ENCODE data around the gene TMEM63C.

Gene TMEM63C

GRCh38 chr14:77276295-77276935 is 94.8 kb downstream of the TMEM63C start:
- ATAC-seq: no peak
- TF ChIP-seq ZFP30 (CRISPR knock-in tag; IDR thresholded peaks at IDR 0.05): no peak
- no peak for TF ChIP-seq ZNF8 (CRISPR knock-in tag; IDR thresholded peaks at IDR 0.05)
- TF ChIP-seq CSRNP3 (CRISPR knock-in tag; IDR thresholded peaks at IDR 0.05): no peak
- TF ChIP-seq ARNTL (CRISPR knock-in tag; IDR thresholded peaks at IDR 0.05; ENCODE audit: borderline replicate concordance, low read depth): no peak
- TF ChIP-seq ESRRG (CRISPR knock-in tag; IDR thresholded peaks at IDR 0.05): no peak
- TF ChIP-seq TCF4 (CRISPR knock-in tag; IDR thresholded peaks at IDR 0.05; ENCODE audit: borderline replicate concordance): no peak
- no peak for TF ChIP-seq SNAI2 (CRISPR knock-in tag; IDR thresholded peaks at IDR 0.05)
- no peak for TF ChIP-seq ISL1 (CRISPR knock-in tag; IDR thresholded peaks at IDR 0.05)
- no peak for TF ChIP-seq ZNF70 (CRISPR knock-in tag; IDR thresholded peaks at IDR 0.05)
- no peak for TF ChIP-seq RARB (CRISPR knock-in tag; IDR thresholded peaks at IDR 0.05)
- TF ChIP-seq GLIS3 (CRISPR knock-in tag; IDR thresholded peaks at IDR 0.05): no peak
- no peak for TF ChIP-seq ZNF565 (CRISPR knock-in tag; conservative IDR thresholded peaks at IDR 0.05; ENCODE audit: low read depth)
- TF ChIP-seq ZFP3 (CRISPR knock-in tag; IDR thresholded peaks at IDR 0.05): no peak
- TF ChIP-seq POU6F1 (CRISPR knock-in tag; IDR thresholded peaks at IDR 0.05; ENCODE audit: borderline replicate concordance, low read depth): no peak
- no peak for TF ChIP-seq CSDC2 (CRISPR knock-in tag; IDR thresholded peaks at IDR 0.05)

- ATAC-seq: no peak
- no peak for TF ChIP-seq ZNF565 (CRISPR knock-in tag; conservative IDR thresholded peaks at IDR 0.05; ENCODE audit: low read depth)
- no peak for TF ChIP-seq RARB (CRISPR knock-in tag; IDR thresholded peaks at IDR 0.05)
- no peak for TF ChIP-seq OSR1 (CRISPR knock-in tag; IDR thresholded peaks at IDR 0.05)
- no peak for TF ChIP-seq ARNTL (CRISPR knock-in tag; IDR thresholded peaks at IDR 0.05; ENCODE audit: borderline replicate concordance, low read depth)
- no peak for TF ChIP-seq POU6F1 (CRISPR knock-in tag; IDR thresholded peaks at IDR 0.05; ENCODE audit: borderline replicate concordance, low read depth)
- no peak for TF ChIP-seq CREB5 (CRISPR knock-in tag; IDR thresholded peaks at IDR 0.05; ENCODE audit: low read depth)
- TF ChIP-seq ZNF8 (CRISPR knock-in tag; IDR thresholded peaks at IDR 0.05): no peak
- TF ChIP-seq ZC3H10 (CRISPR knock-in tag; IDR thresholded peaks at IDR 0.05): no peak
- no peak for TF ChIP-seq TCF4 (CRISPR knock-in tag; IDR thresholded peaks at IDR 0.05; ENCODE audit: borderline replicate concordance)
- no peak for TF ChIP-seq ZFP30 (CRISPR knock-in tag; IDR thresholded peaks at IDR 0.05)
- no peak for TF ChIP-seq PPARA (CRISPR knock-in tag; IDR thresholded peaks at IDR 0.05; ENCODE audit: borderline replicate concordance)
- TF ChIP-seq ESRRG (CRISPR knock-in tag; IDR thresholded peaks at IDR 0.05): no peak
- TF ChIP-seq BACH2 (CRISPR knock-in tag; IDR thresholded peaks at IDR 0.05; ENCODE audit: borderline replicate concordance): no peak
- TF ChIP-seq ZNF70 (CRISPR knock-in tag; IDR thresholded peaks at IDR 0.05): no peak
- no peak for TF ChIP-seq GLIS3 (CRISPR knock-in tag; IDR thresholded peaks at IDR 0.05)
- no peak for TF ChIP-seq CSRNP3 (CRISPR knock-in tag; IDR thresholded peaks at IDR 0.05)
- TF ChIP-seq CSDC2 (CRISPR knock-in tag; IDR thresholded peaks at IDR 0.05): no peak
- TF ChIP-seq TSHZ2 (CRISPR knock-in tag; IDR thresholded peaks at IDR 0.05): no peak
Observed at GRCh38 chr14:77276959-77277358, 95.4 kb downstream of the TMEM63C start.
